ENCODE data around the gene ENTPD2. TPM values are rescaled to one million over a fixed set of nuclear protein-coding genes. Genes with fewer than 3 reads are reported as not detected.
"Not testable (repeated sequence)": the region's sequence is repeated elsewhere in the genome, so short reads cannot be mapped to it uniquely, and the experiment has no call there.

The ENTPD2 gene
- total RNA-seq, 1 donor from 2014 or later, result not detected

DNA sequence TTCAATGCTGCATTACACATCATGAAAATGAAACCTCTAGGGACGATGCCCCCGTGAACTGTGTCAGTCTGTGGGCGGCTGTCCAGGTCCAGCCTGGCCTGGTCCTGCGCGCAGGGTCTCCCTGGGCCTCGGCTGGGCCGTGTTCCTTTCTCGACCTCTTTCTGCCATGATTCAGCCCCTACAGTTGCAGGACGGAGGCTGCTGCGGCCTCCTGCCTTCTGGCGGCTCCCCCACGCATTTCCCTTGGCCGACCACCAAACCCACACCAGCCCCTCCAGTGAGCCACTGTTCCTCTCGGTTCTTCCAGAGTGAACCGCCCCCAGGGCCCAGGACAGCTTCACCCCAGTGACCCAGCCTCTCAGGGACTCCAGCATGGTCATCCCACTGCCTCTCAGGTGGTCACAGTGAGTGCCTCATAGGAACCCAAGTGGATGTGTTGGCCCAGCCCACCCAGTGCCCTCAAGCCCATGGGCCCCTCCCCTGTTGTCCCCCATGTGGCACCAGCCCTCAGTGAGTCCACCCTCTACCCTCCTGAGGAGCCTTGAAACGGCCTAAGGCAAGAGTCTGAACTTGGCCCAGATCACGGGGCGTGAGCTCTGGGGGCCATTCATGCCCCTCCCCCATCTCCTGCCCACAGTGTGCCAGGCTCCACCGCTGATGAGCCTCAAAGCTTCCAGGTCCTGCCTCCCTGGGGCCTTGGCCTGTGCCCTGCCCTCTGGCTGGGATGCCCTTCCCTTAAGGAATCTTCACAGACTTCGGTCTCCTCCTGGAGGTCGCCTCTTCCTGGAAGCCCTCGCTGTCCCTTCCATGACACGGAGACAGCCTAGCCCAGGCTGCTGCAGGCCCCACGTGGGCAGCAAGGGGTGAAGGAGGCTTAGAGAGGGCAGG is 47.5 kb downstream of the ENTPD2 start:
- no peak for DNase-seq (ENCODE audit: extremely low read depth, low read depth, low spot score)

DNA sequence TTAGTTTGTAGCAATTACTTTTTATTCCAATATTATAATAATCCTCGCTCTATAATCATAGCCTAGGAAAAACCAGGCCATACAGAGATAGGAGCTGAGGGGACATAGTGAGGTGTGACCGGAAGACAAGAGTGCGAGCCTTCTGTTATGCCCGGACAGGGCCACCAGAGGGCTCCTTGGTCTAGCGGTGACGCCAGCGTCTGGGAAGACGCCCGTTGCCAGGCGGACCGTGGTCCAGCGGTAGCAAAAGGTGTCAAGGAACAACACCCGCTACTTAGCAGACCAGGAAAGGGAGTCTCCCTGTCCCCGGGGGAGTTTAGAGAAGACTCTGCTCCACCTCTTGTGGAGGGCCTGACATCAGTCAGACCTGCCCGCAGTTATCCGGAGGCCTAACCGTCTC is 49.6 kb downstream of the ENTPD2 start:
- not testable (repeated sequence) for DNase-seq (ENCODE audit: extremely low read depth, low read depth, low spot score)

DNA sequence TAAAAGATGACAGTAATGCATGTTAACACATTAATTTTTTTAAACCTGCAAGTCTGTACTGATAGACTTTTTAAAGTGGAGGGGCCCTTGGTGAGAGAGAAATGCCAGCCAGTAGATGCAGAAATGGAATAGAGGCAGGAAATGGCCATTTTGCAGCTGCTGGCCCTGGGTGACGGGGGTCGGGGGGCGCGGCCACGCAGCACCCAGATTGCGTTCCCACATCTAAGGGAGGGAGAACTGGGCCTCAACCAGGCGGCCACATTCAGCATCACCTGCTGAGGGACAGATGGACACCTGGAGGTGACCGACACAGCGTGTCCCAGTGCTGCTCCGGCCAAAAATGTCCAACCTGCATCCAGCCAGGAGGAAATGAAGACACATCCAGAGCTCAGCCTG is 51.2 kb downstream of the ENTPD2 start:
- no peak for DNase-seq (ENCODE audit: extremely low read depth, low read depth, low spot score)

DNA sequence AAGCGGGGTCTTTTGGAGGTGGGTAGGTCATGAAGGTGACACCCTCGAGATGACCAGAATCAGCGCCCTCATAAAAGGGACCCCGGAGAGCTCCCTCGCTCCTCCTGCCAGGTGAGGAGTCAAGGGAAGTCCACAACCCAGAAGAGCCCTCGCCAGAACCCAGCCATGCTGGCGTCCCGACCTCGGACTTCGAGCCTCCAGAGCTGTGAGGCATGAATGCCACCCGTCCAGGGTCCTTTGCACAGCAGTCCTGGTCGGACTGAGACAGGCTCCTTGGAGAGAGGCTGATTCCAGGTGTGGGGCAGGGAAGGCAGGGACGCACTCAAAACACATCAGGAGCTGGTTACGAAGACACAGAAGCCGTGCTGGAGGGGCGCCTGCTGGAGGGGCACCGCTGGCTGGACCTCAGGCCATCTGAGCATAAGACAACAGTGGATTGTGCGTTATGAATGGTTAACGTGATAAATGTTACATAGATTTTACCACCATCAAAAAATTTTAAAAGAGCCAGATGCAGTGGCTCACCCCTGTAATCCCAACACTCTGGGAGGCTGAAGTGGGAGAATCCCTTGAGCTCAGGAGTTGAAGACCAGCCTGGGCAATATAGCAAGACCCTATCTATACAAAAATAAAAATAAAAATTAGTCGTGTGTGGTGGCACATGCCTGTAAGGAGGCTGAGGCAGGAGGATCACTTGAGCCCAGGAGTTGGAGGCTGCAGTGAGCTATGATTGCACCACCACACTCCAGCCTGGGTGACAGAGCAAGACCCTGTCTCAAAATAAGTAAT is 51.8 kb downstream of the ENTPD2 start:
- no peak for DNase-seq (ENCODE audit: extremely low read depth, low read depth, low spot score)

DNA sequence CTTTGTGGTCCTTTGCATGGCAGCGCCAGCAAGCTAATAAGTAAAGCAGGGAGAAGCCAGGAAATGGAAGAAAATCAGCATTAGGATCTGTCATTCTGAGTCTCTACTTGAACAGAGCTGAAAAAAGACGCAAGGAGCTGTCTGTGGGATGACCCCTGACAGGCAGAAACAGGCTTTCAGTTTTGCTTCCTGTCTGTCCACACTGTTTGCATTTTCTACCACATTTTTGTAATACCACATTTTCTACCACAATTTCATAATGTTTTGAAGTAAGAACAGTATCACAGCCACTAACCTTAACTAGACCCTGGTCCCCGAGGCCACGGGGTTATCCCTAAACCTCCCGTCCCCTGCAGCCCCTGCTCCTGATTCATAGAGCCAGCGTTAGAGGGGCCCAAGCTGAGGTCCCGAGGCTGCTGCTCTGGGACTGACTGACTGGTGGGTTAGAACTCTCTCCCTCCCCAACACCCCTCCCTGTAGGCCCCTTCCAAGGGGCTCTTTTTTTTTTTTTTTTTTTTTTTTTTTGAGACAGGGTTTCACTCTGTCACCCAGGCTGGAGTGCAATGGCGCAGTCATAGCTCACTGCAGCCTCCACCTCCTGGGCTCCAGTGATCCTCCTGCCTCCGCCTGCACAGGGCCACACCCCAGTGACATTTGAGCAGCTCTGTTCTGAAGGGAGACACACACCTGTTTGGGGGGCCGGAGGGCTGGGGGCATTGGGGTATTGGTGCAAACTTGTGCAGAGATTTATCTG is 53.5 kb downstream of the ENTPD2 start:
- no peak for DNase-seq (ENCODE audit: extremely low read depth, low read depth, low spot score)

Other genes with a start within 250 kb of the ENTPD2 start
- 90.2 and 99.9 TPM in 2 replicates for gene RABL6, start 246.1 kb downstream of the ENTPD2 start, total RNA-seq
- gene AJM1, start 211.6 kb downstream of the ENTPD2 start, total RNA-seq, result 0.48 and 1.6 TPM in 2 replicates
- gene PHPT1, start 204.7 kb downstream of the ENTPD2 start, total RNA-seq, result 153 and 179 TPM in 2 replicates
- 1.4 and 3.4 TPM in 2 replicates for gene MAMDC4, start 201.7 kb downstream of the ENTPD2 start, total RNA-seq
- 496 and 520 TPM in 2 replicates for gene EDF1, start 187.8 kb downstream of the ENTPD2 start, total RNA-seq
- 12.2 and 21.9 TPM in 2 replicates for gene TRAF2, start 167.5 kb downstream of the ENTPD2 start, total RNA-seq
- gene FBXW5, start 109.3 kb downstream of the ENTPD2 start, total RNA-seq, result 187 and 188 TPM in 2 replicates
- gene C8G, start 108.8 kb downstream of the ENTPD2 start, total RNA-seq, result not detected in 2 replicates
- not detected in 2 replicates for gene LCN12, start 101.8 kb downstream of the ENTPD2 start, total RNA-seq
- gene PTGDS, start 76.6 kb downstream of the ENTPD2 start, total RNA-seq, result not detected in 2 replicates
- gene LCNL1, start 71.1 kb downstream of the ENTPD2 start, total RNA-seq, result not detected in 2 replicates
- gene PAXX, start 61.6 kb downstream of the ENTPD2 start, total RNA-seq, result 28.0 and 47.2 TPM in 2 replicates
- 0.29 and 2.3 TPM in 2 replicates for gene CLIC3, start 57.5 kb downstream of the ENTPD2 start, total RNA-seq
- 27.2 and 28.4 TPM in 2 replicates for gene ABCA2, start 25.8 kb downstream of the ENTPD2 start, total RNA-seq
- not detected in 2 replicates for gene FUT7, start 22.0 kb downstream of the ENTPD2 start, total RNA-seq
- gene NPDC1, start 7.9 kb downstream of the ENTPD2 start, total RNA-seq, result 195 and 250 TPM in 2 replicates
- gene SAPCD2, start 16.5 kb upstream of the ENTPD2 start, total RNA-seq, result 6.1 and 6.7 TPM in 2 replicates
- 17.2 and 30.3 TPM in 2 replicates for gene UAP1L1, start 23.5 kb upstream of the ENTPD2 start, total RNA-seq
- 109 and 118 TPM in 2 replicates for gene MAN1B1, start 32.9 kb upstream of the ENTPD2 start, total RNA-seq
- gene DPP7, start 60.7 kb upstream of the ENTPD2 start, total RNA-seq, result 154 and 167 TPM in 2 replicates
- not detected in 2 replicates for gene GRIN1, start 85.1 kb upstream of the ENTPD2 start, total RNA-seq
- gene LRRC26, start 116.0 kb upstream of the ENTPD2 start, total RNA-seq, result not detected in 2 replicates
- gene TMEM210, start 118.0 kb upstream of the ENTPD2 start, total RNA-seq, result not detected in 2 replicates
- 22.9 and 34.2 TPM in 2 replicates for gene ANAPC2, start 134.5 kb upstream of the ENTPD2 start, total RNA-seq
- gene SSNA1, start 134.6 kb upstream of the ENTPD2 start, total RNA-seq, result 91.8 and 109 TPM in 2 replicates
- gene TPRN, start 146.7 kb upstream of the ENTPD2 start, total RNA-seq, result 10.0 and 10.8 TPM in 2 replicates
- gene TMEM203, start 151.6 kb upstream of the ENTPD2 start, total RNA-seq, result 24.3 and 32.1 TPM in 2 replicates
- gene NDOR1, start 151.6 kb upstream of the ENTPD2 start, total RNA-seq, result 10.3 and 12.8 TPM in 2 replicates
- 0.76 and 2.9 TPM in 2 replicates for gene RNF208, start 168.2 kb upstream of the ENTPD2 start, total RNA-seq
- 0.41 and 0.78 TPM in 2 replicates for gene CYSRT1, start 171.1 kb upstream of the ENTPD2 start, total RNA-seq
- gene RNF224, start 173.4 kb upstream of the ENTPD2 start, total RNA-seq, result not detected in 2 replicates
- not detected in 2 replicates for gene SLC34A3, start 176.8 kb upstream of the ENTPD2 start, total RNA-seq
- 400 and 427 TPM in 2 replicates for gene TUBB4B, start 187.2 kb upstream of the ENTPD2 start, total RNA-seq
- gene STPG3, start 197.2 kb upstream of the ENTPD2 start, total RNA-seq, result not detected in 2 replicates
- 48.5 and 63.0 TPM in 2 replicates for gene NELFB, start 201.3 kb upstream of the ENTPD2 start, total RNA-seq
- 59.7 and 81.4 TPM in 2 replicates for gene TOR4A, start 223.7 kb upstream of the ENTPD2 start, total RNA-seq
- gene NRARP, start 248.2 kb upstream of the ENTPD2 start, total RNA-seq, result 62.5 and 188 TPM in 2 replicates